CD4-positive, alpha-beta memory T cell (primary cell): ENCODE data around the gene TBC1D14. TPM values are rescaled to one million over a fixed set of nuclear protein-coding genes. Genes with fewer than 3 reads are reported as not detected.
"Not testable (repeated sequence)": the region's sequence is repeated elsewhere in the genome, so short reads cannot be mapped to it uniquely, and the experiment has no call there.

Source experiments
- CTCF ChIA-PET: fragments of 350-600 bp; sonication (Branson Sonifier 250); formaldehyde crosslinking; loops from one replicate; lab custom pipeline; 2021; ENCODE audit warnings: inconsistent platforms; ENCODE audit not compliant: partially characterized antibody; lab: Charles Lee
- POLR2A ChIA-PET: fragments of 350-600 bp; sonication (Branson Sonifier 250); formaldehyde crosslinking; loops from one replicate; lab custom pipeline; 2021; ENCODE audit not compliant: partially characterized antibody; lab: Charles Lee
- DNase-seq, 5 donors: peaks; one replicate each; pipeline versions ENCODE4 v3.0.0 to v3.0.0-alpha.2; 2020 to 2022; ENCODE audit warnings: mixed read lengths in 1 of 5
- H3K27ac ChIP-seq: one replicate; pipeline ENCODE4 v1.7.0; 2013; ENCODE audit warnings: low read depth, low read length
- H3K27me3 ChIP-seq: 2 replicates; pipeline ENCODE4 v1.7.0; 2013; ENCODE audit warnings: mild to moderate bottlenecking, low read length, moderate library complexity; ENCODE audit not compliant: insufficient read depth
- H3K36me3 ChIP-seq: 2 replicates; pipeline ENCODE4 v1.7.0; 2013; ENCODE audit warnings: mild to moderate bottlenecking, low read length, moderate library complexity; ENCODE audit not compliant: insufficient read depth
- H3K4me1 ChIP-seq: 2 replicates; pipeline ENCODE4 v1.7.0; 2013; ENCODE audit warnings: mild to moderate bottlenecking, low read length, moderate library complexity; ENCODE audit not compliant: insufficient read depth
- H3K4me3 ChIP-seq, 2 donors: one replicate each; pipeline ENCODE4 v1.7.0; 2013; ENCODE audit warnings: low read length in 2 of 2, mild to moderate bottlenecking in 1 of 2
- H3K9me3 ChIP-seq, 2 donors: one replicate each; pipeline ENCODE4 v1.7.0; 2013; ENCODE audit warnings: low read length in 2 of 2, control low read depth in 1 of 2; ENCODE audit not compliant: control insufficient read depth in 1 of 2
- H3K27ac Mint-ChIP-seq, 7 donors: one replicate each; pipeline ENCODE4 v1.8.0; 2020 to 2021; ENCODE audit warnings: mixed read lengths in 7 of 7, mild to moderate bottlenecking in 6 of 7, inconsistent platforms in 3 of 7, moderate library complexity in 3 of 7
- H3K27me3 Mint-ChIP-seq, 2 donors: one replicate each; pipeline ENCODE4 v1.8.0; 2020 to 2021; ENCODE audit warnings: mixed read lengths in 2 of 2
- H3K36me3 Mint-ChIP-seq, 2 donors: one replicate each; pipeline ENCODE4 v1.8.0; 2020 to 2021; ENCODE audit warnings: mixed read lengths in 2 of 2, inconsistent platforms in 1 of 2, mild to moderate bottlenecking in 1 of 2
- H3K4me1 Mint-ChIP-seq, 4 donors: one replicate each; pipeline ENCODE4 v1.8.0; 2020 to 2021; ENCODE audit warnings: mixed read lengths in 4 of 4, mild to moderate bottlenecking in 1 of 4
- H3K4me3 Mint-ChIP-seq, 8 donors: one replicate each; pipeline ENCODE4 v1.8.0; 2020 to 2021; ENCODE audit warnings: mixed read lengths in 8 of 8, mild to moderate bottlenecking in 7 of 8, moderate library complexity in 6 of 8, inconsistent platforms in 3 of 8
- H3K9me3 Mint-ChIP-seq, 8 donors: one replicate each; pipeline ENCODE4 v1.8.0; 2020 to 2021; ENCODE audit warnings: mixed read lengths in 8 of 8, mild to moderate bottlenecking in 5 of 8, inconsistent platforms in 3 of 8, moderate library complexity in 1 of 8
- intact Hi-C: fragments of 100-400 bp; cut with micrococcal nuclease; formaldehyde crosslinking; loops from one replicate; pipeline ENCODE4 v1.15.1; 2023
- polyA plus RNA-seq, 2 donors: library from polyadenylated mRNA; unstranded; fragments of 300-500 nt; fragmentation: Illumina TruSeq; gene quantifications; one replicate each; pipeline ENCODE4 v1.2.3, GENCODE V29; 2021
- total RNA-seq, 2 experiments: library from RNA; stranded (reverse); gene quantifications; one replicate each; pipeline ENCODE4 v1.2.3, GENCODE V29; 2021

The TBC1D14 gene
- total and polyA plus RNA-seq, 4 experiments from 2014 or later: 40.7 to 80.7 (median 63.0) TPM

GRCh38 chr4:6900956-6901355, 8.7 kb upstream of the TBC1D14 start:
- peak overlapping the region in 3 of 7 donors; percentile 43 to 84 (median 82) for H3K27ac Mint-ChIP-seq

GRCh38 chr4:6901669-6902317, 7.8 kb upstream of the TBC1D14 start:
- Mint-ChIP-seq H3K9me3 (no peaks in the 10 kb centered on the region), H3K36me3 (no peaks in the 10 kb centered on the region), H3K4me1 (peaks cover 18 to 40% (median 28%) of the 10 kb centered on the region in 4 donors), H3K27me3 (no peaks in the 10 kb centered on the region), H3K4me3 (no peak overlapping the region), H3K27ac (peak overlapping the region in 1 of 7 donors; percentile 82)
- no peak overlapping the region for H3K27ac ChIP-seq
- no peaks in the 10 kb centered on the region for H3K36me3 ChIP-seq
- CTCF ChIA-PET: no interaction called here
- POLR2A ChIA-PET: interaction anchor here (0.9 to 1.1 kb wide), 2 partner anchors 10 to 261 kb away, joined by 3 to 4 read pairs; partner anchors contain the start of gene MRFAP1
- H3K4me3 ChIP-seq: no peak overlapping the region
- no peak for DNase-seq
- H3K9me3 ChIP-seq: no peaks in the 10 kb centered on the region
- peaks cover 39% of the 10 kb centered on the region for H3K4me1 ChIP-seq
- intact Hi-C loops: no loop called here
- H3K27me3 ChIP-seq: no peaks in the 10 kb centered on the region

More at GRCh38 chr4:6900956-6901355, 8.7 kb upstream of the TBC1D14 start:
- H3K36me3 ChIP-seq: no peaks in the 10 kb centered on the region
- Mint-ChIP-seq H3K9me3 (no peaks in the 10 kb centered on the region), H3K4me3 (peak overlapping the region in 2 of 8 donors; percentile 5 to 10), H3K36me3 (no peaks in the 10 kb centered on the region), H3K4me1 (peaks cover 18 to 40% (median 28%) of the 10 kb centered on the region in 4 donors), H3K27me3 (no peaks in the 10 kb centered on the region)
- H3K27me3 ChIP-seq: no peaks in the 10 kb centered on the region
- H3K27ac ChIP-seq: no peak overlapping the region
- no peaks in the 10 kb centered on the region for H3K9me3 ChIP-seq
- DNase-seq: no peak
- ChIA-PET POLR2A (interaction anchor here (3.7 kb wide), 1 partner anchor 8 kb away, joined by 45 read pairs; the partner anchor contains the start of gene TBC1D14), CTCF (interaction anchor here (1.1 to 1.8 kb wide), 3 partner anchors 8 to 168 kb away, joined by 3 to 7 read pairs (median 3); no protein-coding TSS in a partner anchor)
- no peak overlapping the region for H3K4me3 ChIP-seq
- peaks cover 39% of the 10 kb centered on the region for H3K4me1 ChIP-seq
- intact Hi-C loops: no loop called here

- POLR2A ChIA-PET: interaction anchor here (0.9 to 1.2 kb wide), 3 partner anchors 10 to 262 kb away, joined by 3 to 4 read pairs (median 3); partner anchors contain the start of gene MRFAP1
- H3K9me3 Mint-ChIP-seq: no peaks in the 10 kb centered on the region
- H3K36me3 Mint-ChIP-seq: no peaks in the 10 kb centered on the region
Measured at GRCh38 chr4:6902318-6903042, 7.1 kb upstream of the TBC1D14 start.

GRCh38 chr4:6905516-6906445, 3.8 kb upstream of the TBC1D14 start:
- no peaks in the 10 kb centered on the region for H3K9me3 Mint-ChIP-seq
- Histone ChIP-seq H3K4me3 (no peak overlapping the region), H3K27me3 (no peaks in the 10 kb centered on the region), H3K27ac (no peak overlapping the region), H3K36me3 (no peaks in the 10 kb centered on the region), H3K9me3 (no peaks in the 10 kb centered on the region), H3K4me1 (peaks cover 42% of the 10 kb centered on the region)
- H3K4me1 Mint-ChIP-seq: peaks cover 18 to 43% (median 30%) of the 10 kb centered on the region in 4 donors
- no peaks in the 10 kb centered on the region for H3K27me3 Mint-ChIP-seq
- DNase-seq: no peak
- peak overlapping the region in 3 of 7 donors; percentile 41 to 74 (median 70) for H3K27ac Mint-ChIP-seq
- peak overlapping the region in 1 of 8 donors; percentile 20 for H3K4me3 Mint-ChIP-seq
- peaks cover 0 to 6% of the 10 kb centered on the region in 2 donors for H3K36me3 Mint-ChIP-seq
- ChIA-PET CTCF (interaction anchor here (1.3 to 4.6 kb wide), 4 partner anchors 68 to 163 kb away, joined by 3 to 89 read pairs (median 12); partner anchors contain the start of gene GRPEL1), POLR2A (interaction anchor here (0.7 to 1.4 kb wide), 5 partner anchors 10 to 231 kb away, joined by 3 to 4 read pairs (median 3); partner anchors contain the start of gene TADA2B)
- intact Hi-C loops: no loop called here

More at GRCh38 chr4:6902318-6903042, 7.1 kb upstream of the TBC1D14 start:
- Mint-ChIP-seq H3K27ac (peak overlapping the region in 2 of 7 donors; percentile 64 to 67), H3K4me3 (no peak overlapping the region), H3K4me1 (peaks cover 19 to 43% (median 30%) of the 10 kb centered on the region in 4 donors), H3K27me3 (no peaks in the 10 kb centered on the region)
- DNase-seq: no peak
- CTCF ChIA-PET: interaction anchor here (1.1 kb wide), 1 partner anchor 168 kb away, joined by 4 read pairs; no protein-coding TSS in a partner anchor
- H3K9me3 ChIP-seq: no peaks in the 10 kb centered on the region
- peaks cover 41% of the 10 kb centered on the region for H3K4me1 ChIP-seq
- no peaks in the 10 kb centered on the region for H3K36me3 ChIP-seq
- no peaks in the 10 kb centered on the region for H3K27me3 ChIP-seq
- no peak overlapping the region for H3K27ac ChIP-seq
- no peak overlapping the region for H3K4me3 ChIP-seq
- intact Hi-C loops: no loop called here

GRCh38 chr4:6906486-6906885, 3.1 kb upstream of the TBC1D14 start:
- intact Hi-C loops, H3K27me3 ChIP-seq, H3K27ac ChIP-seq, H3K27me3 Mint-ChIP-seq, DNase-seq, H3K36me3 ChIP-seq, H3K9me3 Mint-ChIP-seq, H3K4me3 Mint-ChIP-seq, H3K4me3 ChIP-seq, H3K27ac Mint-ChIP-seq, H3K36me3 Mint-ChIP-seq, H3K9me3 ChIP-seq: not testable (repeated sequence)
- ChIA-PET CTCF (interaction anchor here (1.3 to 4.6 kb wide), 3 partner anchors 68 to 163 kb away, joined by 3 to 89 read pairs (median 19); partner anchors contain the start of gene GRPEL1), POLR2A (interaction anchor here (0.7 to 1.4 kb wide), 5 partner anchors 11 to 232 kb away, joined by 3 to 4 read pairs (median 3); partner anchors contain the start of gene TADA2B)
- H3K4me1 Mint-ChIP-seq: peaks cover 23 to 48% (median 34%) of the 10 kb centered on the region in 4 donors
- peaks cover 49% of the 10 kb centered on the region for H3K4me1 ChIP-seq

- intact Hi-C loops: loop anchor here (2.0 kb wide), 1 partner anchor 135 kb away; the partner anchor contains the start of gene TADA2B
- Mint-ChIP-seq H3K27me3 (no peaks in the 10 kb centered on the region), H3K9me3 (no peaks in the 10 kb centered on the region), H3K4me1 (peaks cover 31 to 61% (median 44%) of the 10 kb centered on the region in 4 donors), H3K27ac (peak overlapping the region in 6 of 7 donors; percentile 15 to 93 (median 60)), H3K4me3 (peak overlapping the region in 7 of 8 donors; percentile 14 to 93 (median 87)), H3K36me3 (peaks cover 0 to 9% of the 10 kb centered on the region in 2 donors)
- H3K4me3 ChIP-seq: no peak overlapping the region
- no peaks in the 10 kb centered on the region for H3K9me3 ChIP-seq
- no peaks in the 10 kb centered on the region for H3K36me3 ChIP-seq
- CTCF ChIA-PET: interaction anchor here (1.0 to 4.6 kb wide), 11 partner anchors 8 to 161 kb away, joined by 3 to 89 read pairs (median 7); partner anchors contain the start of genes GRPEL1 and TADA2B
- H3K27me3 ChIP-seq: no peaks in the 10 kb centered on the region
- H3K27ac ChIP-seq: no peak overlapping the region
- POLR2A ChIA-PET: interaction anchor here (1.2 to 7.3 kb wide), 7 partner anchors 11 to 161 kb away, joined by 4 to 98 read pairs (median 36); partner anchors contain the start of genes GRPEL1 and TADA2B
- H3K4me1 ChIP-seq: peaks cover 61% of the 10 kb centered on the region
- no peak for DNase-seq
Measured at GRCh38 chr4:6907658-6908191, 1.9 kb upstream of the TBC1D14 start.
